GM23248 (cell line): ENCODE results near the gene HYI. TPM values are rescaled to one million over a fixed set of nuclear protein-coding genes. Genes with fewer than 3 reads are reported as not detected.

ENCODE experiments used
- DNase-seq: peaks from one replicate; pipeline ENCODE4 v3.0.0-alpha.2; 2015
- H2AFZ ChIP-seq: fragments of 200-600 bp; sonication (generic); 2 replicates; pipeline ENCODE4 v1.6.1; 2016; ENCODE audit warnings: antibody characterized with exemption
- H3F3A ChIP-seq: fragments of 200-600 bp; sonication (generic); 2 replicates; pipeline ENCODE4 v1.6.1; 2016; ENCODE audit warnings: mild to moderate bottlenecking, antibody characterized with exemption, mixed run types; ENCODE audit not compliant: insufficient read depth
- H3K27ac ChIP-seq: fragments of 200-600 bp; sonication (generic); 2 replicates; pipeline ENCODE4 v1.5.1; 2016; ENCODE audit warnings: mild to moderate bottlenecking
- H3K27me3 ChIP-seq: fragments of 200-600 bp; sonication (generic); replicated peaks from 2 replicates; pipeline ENCODE4 v1.6.1; 2016; ENCODE audit warnings: mild to moderate bottlenecking; ENCODE audit not compliant: insufficient read depth
- H3K36me3 ChIP-seq: fragments of 200-600 bp; sonication (generic); 2 replicates; pipeline ENCODE4 v1.6.1; 2016; ENCODE audit warnings: low read depth, mild to moderate bottlenecking
- H3K4me1 ChIP-seq: fragments of 200-600 bp; sonication (generic); 2 replicates; pipeline ENCODE4 v1.6.1; 2016; ENCODE audit warnings: mild to moderate bottlenecking; ENCODE audit not compliant: insufficient read depth
- H3K4me2 ChIP-seq: fragments of 200-600 bp; sonication (generic); one replicate; pipeline ENCODE4 v1.6.1; 2016; ENCODE audit warnings: mild to moderate bottlenecking; ENCODE audit not compliant: unreplicated experiment
- H3K4me3 ChIP-seq: fragments of 200-600 bp; sonication (generic); 2 replicates; pipeline ENCODE4 v1.5.1; 2016; ENCODE audit warnings: mild to moderate bottlenecking
- H3K79me2 ChIP-seq: fragments of 200-600 bp; sonication (generic); 2 replicates; pipeline ENCODE4 v1.6.1; 2016; ENCODE audit warnings: mild to moderate bottlenecking; ENCODE audit not compliant: insufficient read depth
- H3K9ac ChIP-seq: fragments of 200-600 bp; sonication (generic); 2 replicates; pipeline ENCODE4 v1.6.1; 2016; ENCODE audit warnings: mild to moderate bottlenecking
- H3K9me2 ChIP-seq: fragments of 200-600 bp; sonication (generic); 2 replicates; pipeline ENCODE4 v1.6.1; 2016; ENCODE audit warnings: mixed run types, mild to moderate bottlenecking, moderate library complexity; ENCODE audit not compliant: insufficient read depth
- H3K9me3 ChIP-seq: fragments of 200-600 bp; sonication (generic); one replicate; pipeline ENCODE4 v1.6.1; 2017; ENCODE audit warnings: low read depth
- H4K20me1 ChIP-seq: fragments of 200-600 bp; sonication (generic); 2 replicates; pipeline ENCODE4 v1.6.0; 2016; ENCODE audit not compliant: insufficient read depth
- EZH2 ChIP-seq: fragments of 200-600 bp; sonication (generic); IDR thresholded peaks from 2 replicates; pipeline ENCODE4 v1.6.1; 2018; ENCODE audit warnings: antibody characterized with exemption, mild to moderate bottlenecking; ENCODE audit not compliant: insufficient read depth, poor library complexity, severe bottlenecking
- EZH2phosphoT487 ChIP-seq: fragments of 200-600 bp; sonication (generic); IDR thresholded peaks from 2 replicates; pipeline ENCODE4 v1.6.1; 2018; ENCODE audit warnings: antibody characterized with exemption, moderate library complexity, mild to moderate bottlenecking, low read depth; ENCODE audit not compliant: insufficient read depth
- WGBS, 2 experiments: methylation state at CpG; one replicate each; pipeline ENCODE4 v1.1.6; 2015 to 2017; ENCODE audit warnings: low lambda C conversion rate in 2 of 2, low coverage in 1 of 2; ENCODE audit errors: missing lambda C conversion rate in 2 of 2; 5-methylcytosine and 5-hydroxymethylcytosine counted together
- in situ Hi-C: fragments of 300-500 bp; cut with MboI; formaldehyde crosslinking; loops from 2 replicates; pipeline ENCODE4 v1.15.0; 2020
- polyA plus RNA-seq: library from polyadenylated mRNA; unstranded; fragments of >200 nt; fragmentation: Nextera tagmentation; extraction: Ambion mirVana; gene quantifications from 2 replicates; pipeline ENCODE4 v1.2.1, GENCODE V29; 2016
- total RNA-seq: library from RNA; depleted of rRNA; stranded (reverse); fragments of >200 nt; shearing (Covaris generic); gene quantifications from 2 replicates; pipeline ENCODE4 v1.2.3, GENCODE V29; 2014

The HYI gene
- total and polyA plus RNA-seq, 2 experiments from 2014 or later = 21.0 to 28.5 TPM

DNA sequence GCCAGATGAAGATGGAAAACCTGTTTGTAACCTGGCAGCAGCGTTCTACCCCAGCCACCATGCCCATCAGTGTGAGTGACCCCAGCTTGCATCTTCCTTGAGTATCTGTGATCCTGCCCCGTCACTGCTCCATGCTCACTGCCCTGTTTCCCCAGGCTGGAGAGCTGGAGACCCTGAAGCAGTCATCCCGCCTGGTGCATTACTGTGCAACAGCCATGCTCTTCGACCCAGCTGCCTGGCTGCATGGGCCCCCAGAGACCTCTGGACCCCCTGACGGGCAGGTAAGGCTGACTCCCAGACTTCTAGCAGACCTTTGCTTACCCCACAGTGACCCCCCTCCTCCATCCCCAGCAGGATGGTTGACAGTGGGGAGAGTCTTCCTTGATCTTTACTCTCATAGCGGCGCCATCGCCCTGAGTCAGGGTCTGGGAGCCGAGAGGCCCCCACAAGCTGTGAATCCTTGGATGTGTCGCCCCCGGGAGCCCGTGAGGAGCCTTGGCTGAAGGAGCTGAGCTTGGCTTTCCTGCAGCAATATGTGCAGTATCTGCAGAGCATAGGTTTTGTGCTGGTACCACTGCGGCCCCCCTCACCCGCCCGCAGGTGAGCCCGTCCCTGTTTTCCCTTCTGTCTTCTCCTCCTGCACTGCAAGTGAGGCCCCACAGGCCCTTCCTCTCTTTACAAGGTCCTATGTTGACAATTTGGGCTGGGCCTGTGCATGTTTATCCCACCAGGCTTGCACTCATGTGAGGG lies 10.4 kb downstream of the HYI start:
- Histone ChIP-seq H3K36me3 (peaks cover 13% of the 10 kb centered on the region; the same call in 1 of the 2 replicates), H3K4me1 (no peaks in the 10 kb centered on the region), H3K9me3 (no peaks in the 10 kb centered on the region), H3F3A (no peaks in the 10 kb centered on the region), H2AFZ (no peak overlapping the region), H3K4me2 (no peak overlapping the region), H3K27ac (no peak overlapping the region), H3K9ac (no peak overlapping the region), H3K79me2 (no peaks in the 10 kb centered on the region), H3K4me3 (no peak overlapping the region), H3K27me3 (no peaks in the 10 kb centered on the region), H4K20me1 (no peaks in the 10 kb centered on the region), H3K9me2 (no peaks in the 10 kb centered on the region)
- TF ChIP-seq EZH2 (no peak), EZH2phosphoT487 (no peak)
- in situ Hi-C loops = no loop called here
- no peak for DNase-seq
- WGBS, 2 experiments = 94 to 96% methylated on average over 16 of the region's 16 CpGs

GRCh38 chr1:43442756-43443155 lies 11.0 kb downstream of the HYI start:
- no peak for DNase-seq
- H3K36me3 ChIP-seq = peaks cover 13% of the 10 kb centered on the region; the same call in 1 of the 2 replicates
- no peaks in the 10 kb centered on the region for H3K79me2 ChIP-seq
- H3K4me3 ChIP-seq = no peak overlapping the region
- H3K9ac ChIP-seq = no peak overlapping the region
- in situ Hi-C loops = no loop called here
- WGBS, 2 experiments = 87 to 92% methylated on average over 12 of the region's 12 CpGs
- no peaks in the 10 kb centered on the region for H4K20me1 ChIP-seq
- H3K27ac ChIP-seq = no peak overlapping the region
- H2AFZ ChIP-seq = no peak overlapping the region
- no peaks in the 10 kb centered on the region for H3K9me2 ChIP-seq
- no peaks in the 10 kb centered on the region for H3K4me1 ChIP-seq
- no peaks in the 10 kb centered on the region for H3K9me3 ChIP-seq
- H3K4me2 ChIP-seq = no peak overlapping the region
- no peaks in the 10 kb centered on the region for H3F3A ChIP-seq
- no peak for TF ChIP-seq EZH2phosphoT487
- TF ChIP-seq EZH2 = no peak
- H3K27me3 ChIP-seq = no peaks in the 10 kb centered on the region

DNA sequence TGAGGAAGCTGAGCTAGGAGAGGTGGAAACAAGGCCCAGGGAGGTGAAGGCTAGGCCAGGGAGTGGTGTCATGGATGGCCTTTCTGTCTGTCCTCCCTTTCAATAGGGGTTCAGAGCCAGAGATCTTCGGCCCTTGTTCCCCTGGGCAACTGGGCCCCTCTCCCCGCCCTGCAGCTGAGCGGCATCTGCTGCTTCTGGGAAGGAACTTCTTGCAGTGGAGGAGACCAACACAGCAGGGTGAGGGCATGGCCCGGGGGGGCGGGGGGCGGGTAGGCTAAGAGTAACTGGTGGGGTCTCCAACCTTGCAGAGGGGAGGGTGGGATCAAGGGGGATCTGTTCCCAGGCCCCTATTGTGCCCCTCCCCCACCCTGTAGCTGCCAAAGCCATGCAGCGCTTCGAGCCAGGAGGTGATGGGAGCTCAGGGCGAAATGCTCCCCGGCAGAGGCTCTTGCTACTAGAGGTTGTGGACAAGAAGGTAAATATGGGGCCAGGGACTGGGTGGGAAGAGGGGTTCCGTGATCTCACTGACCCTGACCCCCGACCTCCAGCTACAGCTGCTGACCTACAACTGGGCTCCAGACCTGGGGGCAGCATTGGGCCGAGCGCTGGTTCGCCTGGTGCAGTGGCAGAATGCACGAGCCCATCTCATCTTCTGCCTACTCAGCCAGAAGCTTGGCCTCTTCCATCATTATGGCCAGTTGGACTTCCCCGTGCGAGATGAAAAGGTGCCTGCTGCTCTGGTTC lies 11.7 kb downstream of the HYI start:
- Histone ChIP-seq H3K36me3 (peaks cover 13% of the 10 kb centered on the region; the same call in 1 of the 2 replicates), H3K27me3 (no peaks in the 10 kb centered on the region), H3K9me2 (no peaks in the 10 kb centered on the region), H3F3A (no peaks in the 10 kb centered on the region), H3K9ac (no peak overlapping the region), H3K4me1 (no peaks in the 10 kb centered on the region), H3K4me2 (no peak overlapping the region), H3K79me2 (no peaks in the 10 kb centered on the region), H3K9me3 (no peaks in the 10 kb centered on the region), H3K4me3 (no peak overlapping the region), H2AFZ (no peak overlapping the region), H4K20me1 (no peaks in the 10 kb centered on the region), H3K27ac (no peak overlapping the region)
- DNase-seq = no peak
- TF ChIP-seq EZH2phosphoT487 = no peak
- no peak for TF ChIP-seq EZH2
- WGBS, 2 experiments = 86 to 93% methylated on average over 14 to 18 of the region's 18 CpGs
- in situ Hi-C loops = no loop called here

- WGBS, 2 experiments = 97% methylated on average over 12 to 15 of the region's 15 CpGs
- Histone ChIP-seq H3K27me3 (no peaks in the 10 kb centered on the region), H3K9ac (no peak overlapping the region), H4K20me1 (no peaks in the 10 kb centered on the region), H3K4me1 (no peaks in the 10 kb centered on the region), H3K4me3 (no peak overlapping the region), H3K27ac (no peak overlapping the region), H3K9me3 (no peaks in the 10 kb centered on the region), H3K9me2 (no peaks in the 10 kb centered on the region), H3F3A (no peaks in the 10 kb centered on the region), H3K79me2 (no peaks in the 10 kb centered on the region), H3K36me3 (peaks cover 13% of the 10 kb centered on the region; the same call in 1 of the 2 replicates), H2AFZ (no peak overlapping the region), H3K4me2 (no peak overlapping the region)
- no peak for DNase-seq
- in situ Hi-C loops = no loop called here
- no peak for TF ChIP-seq EZH2
- no peak for TF ChIP-seq EZH2phosphoT487
Measured at GRCh38 chr1:43441166-43441893, 12.4 kb downstream of the HYI start.
